BJ (cell line): ENCODE results near the gene GPR32. TPM values are rescaled to one million over a fixed set of nuclear protein-coding genes. Genes with fewer than 3 reads are reported as not detected.

Experiments
- CTCF ChIA-PET: fragments of 350-600 bp; formaldehyde crosslinking; extraction: SDS; loops from one replicate; lab custom pipeline; 2021; ENCODE audit warnings: antibody characterized with exemption, inconsistent platforms; lab: Yijun Ruan, JAX
- POLR2A ChIA-PET: fragments of 300-600 bp; sonication (Branson Sonifier 250); formaldehyde crosslinking; extraction: SDS; loops from one replicate; lab custom pipeline; 2021; ENCODE audit warnings: antibody characterized with exemption; lab: Charles Lee
- DNase-seq: peaks from one replicate; pipeline ENCODE4 v3.0.0-alpha.2; 2011; ENCODE audit warnings: low read depth
- H3K27me3 ChIP-seq: 2 replicates; pipeline ENCODE4 v1.6.0; 2011; ENCODE audit warnings: low read length; ENCODE audit not compliant: control insufficient read depth, insufficient read depth
- H3K36me3 ChIP-seq: 2 replicates; pipeline ENCODE4 v1.5.1; 2011; ENCODE audit warnings: low read length; ENCODE audit not compliant: control insufficient read depth, insufficient read depth
- H3K4me3 ChIP-seq: 2 replicates; pipeline ENCODE4 v1.5.1; 2011; ENCODE audit warnings: low read depth, mild to moderate bottlenecking, control low read depth, low read length
- CTCF ChIP-seq: IDR thresholded peaks from 2 replicates; pipeline ENCODE4 v1.5.1; 2011; ENCODE audit warnings: low read depth, mild to moderate bottlenecking, control low read depth, inconsistent platforms, low read length, moderate library complexity; ENCODE audit not compliant: insufficient read depth
- polyA plus RNA-seq: library from polyadenylated mRNA; depleted of rRNA; stranded (reverse); fragments of >200 nt; gene quantifications from 2 replicates; pipeline ENCODE4 v1.2.3, GENCODE V29; 2011

Gene GPR32
- polyA plus RNA-seq, 1 experiment, result not detected

GRCh38 chr19:50776131-50776530 lies 5.9 kb downstream of the GPR32 start:
- no peak for DNase-seq
- CTCF ChIA-PET, result interaction anchor here (1.4 kb wide), 1 partner anchor 9 kb away, joined by 3 read pairs; no protein-coding TSS in a partner anchor
- Histone ChIP-seq H3K4me3 (no peak overlapping the region), H3K27me3 (peaks cover 8% of the 10 kb centered on the region), H3K36me3 (no peaks in the 10 kb centered on the region)
- TF ChIP-seq CTCF, result no peak
- POLR2A ChIA-PET, result no interaction called here

GRCh38 chr19:50777261-50777660 lies 7.0 kb downstream of the GPR32 start:
- ChIA-PET CTCF (interaction anchor here (0.6 to 2.4 kb wide), 5 partner anchors 11 to 409 kb away, joined by 3 to 9 read pairs (median 4); no protein-coding TSS in a partner anchor), POLR2A (no interaction called here)
- H3K4me3 ChIP-seq, result no peak overlapping the region
- DNase-seq, result no peak
- TF ChIP-seq CTCF, result no peak
- peaks cover 8% of the 10 kb centered on the region for H3K27me3 ChIP-seq
- no peaks in the 10 kb centered on the region for H3K36me3 ChIP-seq

GRCh38 chr19:50777830-50778303 lies 7.6 kb downstream of the GPR32 start:
- DNase-seq, result no peak
- Histone ChIP-seq H3K36me3 (no peaks in the 10 kb centered on the region), H3K4me3 (no peak overlapping the region), H3K27me3 (peaks cover 8% of the 10 kb centered on the region)
- CTCF ChIA-PET, result interaction anchor here (0.6 to 2.4 kb wide), 4 partner anchors 74 to 409 kb away, joined by 4 to 9 read pairs (median 6); no protein-coding TSS in a partner anchor
- POLR2A ChIA-PET, result no interaction called here
- TF ChIP-seq CTCF, result no peak

- no peak for TF ChIP-seq CTCF
- DNase-seq, result no peak
- Histone ChIP-seq H3K27me3 (peaks cover 8% of the 10 kb centered on the region), H3K4me3 (no peak overlapping the region), H3K36me3 (no peaks in the 10 kb centered on the region)
- POLR2A ChIA-PET, result no interaction called here
- CTCF ChIA-PET, result interaction anchor here (1.2 to 2.4 kb wide), 7 partner anchors 54 to 241 kb away, joined by 4 to 9 read pairs (median 6); no protein-coding TSS in a partner anchor
These were observed 8.7 kb downstream of the GPR32 start for GRCh38 chr19:50778906-50779430.

GRCh38 chr19:50779504-50780457 lies 9.5 kb downstream of the GPR32 start:
- POLR2A ChIA-PET, result interaction anchor here (0.7 kb wide), 1 partner anchor 59 kb away, joined by 3 read pairs; no protein-coding TSS in a partner anchor

More at GRCh38 chr19:50779504-50780457, 9.5 kb downstream of the GPR32 start:
- CTCF ChIA-PET, result interaction anchor here (0.8 to 2.4 kb wide), 8 partner anchors 55 to 242 kb away, joined by 4 to 10 read pairs (median 5); no protein-coding TSS in a partner anchor
- no peak for TF ChIP-seq CTCF
- DNase-seq, result no peak
- H3K36me3 ChIP-seq, result no peaks in the 10 kb centered on the region
- H3K27me3 ChIP-seq, result peaks cover 8% of the 10 kb centered on the region
- no peak overlapping the region for H3K4me3 ChIP-seq
